Measurements from ENCODE around the gene H2BK1. TPM values are rescaled to one million over a fixed set of nuclear protein-coding genes. Genes with fewer than 3 reads are reported as not detected.

Gene H2BK1
- total and polyA plus RNA-seq, 4 donors: 0.52 TPM; not detected in 3

- H3K27me3 ChIP-seq (ENCODE audit: control insufficient read depth in 3 of 3, insufficient read depth in 3 of 3, low read length in 2 of 3): no peaks in the 10 kb centered on the region
- DNase-seq (no peak), ATAC-seq (ENCODE audit: insufficient read depth, low FRiP score) (no peak)
- WGBS, 2 donors: 88 to 90% methylated on average over 25 of the region's 25 CpGs
- H3K4me1 ChIP-seq (ENCODE audit: control insufficient read depth in 5 of 5, insufficient read depth in 5 of 5, low read length in 5 of 5): peaks cover 0 to 5% (median 0%) of the 10 kb centered on the region in 5 donors
- H3K9ac ChIP-seq (ENCODE audit: insufficient read depth in 1 of 2, low read length in 2 of 2): no peak overlapping the region
- no peak overlapping the region for H3K27ac ChIP-seq (ENCODE audit: low read depth in 1 of 2, low read length in 1 of 2)
- no peak overlapping the region for H3K4me3 ChIP-seq
- TF ChIP-seq, protein P1, sequence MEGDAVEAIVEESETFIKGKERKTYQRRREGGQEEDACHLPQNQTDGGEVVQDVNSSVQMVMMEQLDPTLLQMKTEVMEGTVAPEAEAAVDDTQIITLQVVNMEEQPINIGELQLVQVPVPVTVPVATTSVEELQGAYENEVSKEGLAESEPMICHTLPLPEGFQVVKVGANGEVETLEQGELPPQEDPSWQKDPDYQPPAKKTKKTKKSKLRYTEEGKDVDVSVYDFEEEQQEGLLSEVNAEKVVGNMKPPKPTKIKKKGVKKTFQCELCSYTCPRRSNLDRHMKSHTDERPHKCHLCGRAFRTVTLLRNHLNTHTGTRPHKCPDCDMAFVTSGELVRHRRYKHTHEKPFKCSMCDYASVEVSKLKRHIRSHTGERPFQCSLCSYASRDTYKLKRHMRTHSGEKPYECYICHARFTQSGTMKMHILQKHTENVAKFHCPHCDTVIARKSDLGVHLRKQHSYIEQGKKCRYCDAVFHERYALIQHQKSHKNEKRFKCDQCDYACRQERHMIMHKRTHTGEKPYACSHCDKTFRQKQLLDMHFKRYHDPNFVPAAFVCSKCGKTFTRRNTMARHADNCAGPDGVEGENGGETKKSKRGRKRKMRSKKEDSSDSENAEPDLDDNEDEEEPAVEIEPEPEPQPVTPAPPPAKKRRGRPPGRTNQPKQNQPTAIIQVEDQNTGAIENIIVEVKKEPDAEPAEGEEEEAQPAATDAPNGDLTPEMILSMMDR (IDR thresholded peaks at IDR 0.05; ENCODE audit: control extremely low read depth, extremely low read depth): no peak
- H3K36me3 ChIP-seq (ENCODE audit: control insufficient read depth in 4 of 4, insufficient read depth in 4 of 4, low read length in 4 of 4): peaks cover 5 to 61% (median 21%) of the 10 kb centered on the region in 4 donors
- H3K9me3 ChIP-seq (ENCODE audit: control insufficient read depth in 4 of 4, insufficient read depth in 3 of 4, low read length in 3 of 4): no peaks in the 10 kb centered on the region
Measured at GRCh38 chr7:151238924-151239836, 28.9 kb upstream of the H2BK1 start.

- Histone ChIP-seq H3K36me3 (ENCODE audit: control insufficient read depth in 4 of 4, insufficient read depth in 4 of 4, low read length in 4 of 4) (peaks cover 5 to 64% (median 21%) of the 10 kb centered on the region in 4 donors), H3K27me3 (ENCODE audit: control insufficient read depth in 3 of 3, insufficient read depth in 3 of 3, low read length in 2 of 3) (no peaks in the 10 kb centered on the region), H3K4me1 (ENCODE audit: control insufficient read depth in 5 of 5, insufficient read depth in 5 of 5, low read length in 5 of 5) (peaks cover 0 to 7% (median 1%) of the 10 kb centered on the region in 5 donors), H3K27ac (ENCODE audit: low read depth in 1 of 2, low read length in 1 of 2) (no peak overlapping the region), H3K9ac (ENCODE audit: insufficient read depth in 1 of 2, low read length in 2 of 2) (no peak overlapping the region), H3K9me3 (ENCODE audit: control insufficient read depth in 4 of 4, insufficient read depth in 3 of 4, low read length in 3 of 4) (no peaks in the 10 kb centered on the region), H3K4me3 (no peak overlapping the region)
- ATAC-seq (ENCODE audit: insufficient read depth, low FRiP score) (no peak), DNase-seq (no peak)
- TF ChIP-seq, protein P1 (IDR thresholded peaks at IDR 0.05; ENCODE audit: control extremely low read depth, extremely low read depth): no peak
- WGBS, 2 donors: 78% methylated on average over 17 of the region's 17 CpGs
Measured at GRCh38 chr7:151238190-151238810, 28.0 kb upstream of the H2BK1 start.

GRCh38 chr7:151237244-151238189, 27.2 kb upstream of the H2BK1 start:
- peaks cover 5 to 64% (median 18%) of the 10 kb centered on the region in 4 donors for H3K36me3 ChIP-seq (ENCODE audit: control insufficient read depth in 4 of 4, insufficient read depth in 4 of 4, low read length in 4 of 4)
- TF ChIP-seq, protein P1 (IDR thresholded peaks at IDR 0.05; ENCODE audit: control extremely low read depth, extremely low read depth): no peak
- ATAC-seq (ENCODE audit: insufficient read depth, low FRiP score) (no peak), DNase-seq (no peak)
- no peaks in the 10 kb centered on the region for H3K27me3 ChIP-seq (ENCODE audit: control insufficient read depth in 3 of 3, insufficient read depth in 3 of 3, low read length in 2 of 3)
- H3K9me3 ChIP-seq (ENCODE audit: control insufficient read depth in 4 of 4, insufficient read depth in 3 of 4, low read length in 3 of 4): no peaks in the 10 kb centered on the region
- H3K27ac ChIP-seq (ENCODE audit: low read depth in 1 of 2, low read length in 1 of 2): no peak overlapping the region
- 90 to 96% methylated on average over 44 of the region's 44 CpGs for WGBS, 2 donors
- H3K4me3 ChIP-seq: no peak overlapping the region
- H3K4me1 ChIP-seq (ENCODE audit: control insufficient read depth in 5 of 5, insufficient read depth in 5 of 5, low read length in 5 of 5): peaks cover 0 to 7% (median 4%) of the 10 kb centered on the region in 5 donors
- no peak overlapping the region for H3K9ac ChIP-seq (ENCODE audit: insufficient read depth in 1 of 2, low read length in 2 of 2)
